OCI-LY7 (cell line): Measurements from ENCODE around the gene EDEM1. TPM values are rescaled to one million over a fixed set of nuclear protein-coding genes. Genes with fewer than 3 reads are reported as not detected.
A peak's percentile ranks its signal among the peaks of the same experiment; 100 is the strongest.

Source experiments
- BruUV-seq: library from RNA; stranded (reverse); fragments of 400-500 nt; replicated peaks from 2 replicates; lab custom pipeline; 2021; lab: Mats Ljungman, UMichigan
- CTCF ChIA-PET: fragments of 300-600 bp; sonication (Branson Sonifier 250); formaldehyde crosslinking; loops from one replicate; lab custom pipeline; 2022; ENCODE audit warnings: antibody characterized with exemption; ENCODE audit not compliant: unreplicated experiment; lab: Charles Lee
- POLR2A ChIA-PET: fragments of 300-600 bp; sonication (Branson Sonifier 250); formaldehyde crosslinking; loops from one replicate; lab custom pipeline; 2022; ENCODE audit warnings: antibody characterized with exemption; lab: Charles Lee
- DNase-seq: peaks from one replicate; pipeline ENCODE4 v3.0.0-alpha.2; 2015; ENCODE audit warnings: low spot score
- H2AFZ ChIP-seq: fragments of 200-600 bp; sonication (generic), shearing (Covaris generic); 2 replicates; pipeline ENCODE4 v1.6.1; 2014; ENCODE audit warnings: mild to moderate bottlenecking, antibody characterized with exemption, low read length, moderate library complexity
- H3K27ac ChIP-seq: fragments of 200-600 bp; sonication (generic); 2 replicates; pipeline ENCODE4 v1.5.1; 2014; ENCODE audit warnings: mixed run types, low read depth, mild to moderate bottlenecking, moderate library complexity, low read length, inconsistent platforms; ENCODE audit not compliant: poor library complexity, severe bottlenecking
- H3K36me3 ChIP-seq: fragments of 200-600 bp; sonication (generic); 2 replicates; pipeline ENCODE4 v1.6.1; 2014; ENCODE audit warnings: mild to moderate bottlenecking, antibody characterized with exemption, low read length, moderate library complexity, mixed read lengths; ENCODE audit not compliant: insufficient read depth
- H3K4me1 ChIP-seq: fragments of 200-600 bp; sonication (generic); 2 replicates; pipeline ENCODE4 v1.5.1; 2014; ENCODE audit warnings: mild to moderate bottlenecking, low read length; ENCODE audit not compliant: insufficient read depth, poor library complexity, severe bottlenecking
- H3K4me2 ChIP-seq: fragments of 200-600 bp; sonication (generic); 2 replicates; pipeline ENCODE4 v1.6.1; 2014; ENCODE audit warnings: mild to moderate bottlenecking, low read length
- H3K4me3 ChIP-seq: fragments of 200-600 bp; sonication (generic); 2 replicates; pipeline ENCODE4 v1.5.1; 2014; ENCODE audit warnings: mild to moderate bottlenecking, low read depth, low read length; ENCODE audit not compliant: poor library complexity, severe bottlenecking
- H3K79me2 ChIP-seq: fragments of 200-600 bp; sonication (generic); 2 replicates; pipeline ENCODE4 v1.6.1; 2016; ENCODE audit warnings: low read depth, mild to moderate bottlenecking, low read length, moderate library complexity, mixed read lengths; ENCODE audit not compliant: insufficient read depth
- H3K9me2 ChIP-seq: fragments of 200-600 bp; sonication (generic); 2 replicates; pipeline ENCODE4 v1.6.1; 2016; ENCODE audit warnings: mild to moderate bottlenecking, low read length, mixed read lengths; ENCODE audit not compliant: insufficient read depth
- H3K9me3 ChIP-seq: fragments of 200-600 bp; sonication (generic); 2 replicates; pipeline ENCODE4 v1.6.1; 2014; ENCODE audit warnings: mild to moderate bottlenecking, mixed run types, low read length, mixed read lengths
- H4K20me1 ChIP-seq: fragments of 200-600 bp; sonication (generic); 2 replicates; pipeline ENCODE4 v1.6.1; 2014; ENCODE audit warnings: mild to moderate bottlenecking, antibody characterized with exemption, low read length, moderate library complexity, mixed read lengths; ENCODE audit not compliant: insufficient read depth
- CTCF ChIP-seq: fragments of 200-600 bp; sonication (generic); conservative IDR thresholded peaks from 2 replicates; pipeline ENCODE4 v1.5.1; 2014; ENCODE audit warnings: mild to moderate bottlenecking, antibody characterized with exemption, low read length, moderate library complexity, mixed read lengths
- EZH2phosphoT487 ChIP-seq: fragments of 200-600 bp; sonication (generic); IDR thresholded peaks from 2 replicates; pipeline ENCODE4 v1.6.1; 2018; ENCODE audit warnings: low read depth, borderline replicate concordance, mild to moderate bottlenecking, mixed run types, antibody characterized with exemption, low read length, moderate library complexity, mixed read lengths
- intact Hi-C: fragments of 100-400 bp; cut with micrococcal nuclease; formaldehyde crosslinking; loops from one replicate; pipeline ENCODE4 v1.10.0; 2022; ENCODE audit not compliant: unreplicated experiment
- total RNA-seq, 2 experiments: library from RNA; depleted of rRNA in 1 of 2; stranded (reverse); fragments of >200 nt in 1 of 2; shearing (Covaris generic) in 1 of 2; gene quantifications; 2 replicates each; pipeline ENCODE4 v1.2.3, GENCODE V29; 2014 to 2022

Gene EDEM1
- total RNA-seq, 2 experiments from 2014 or later: 186 to 337 TPM

- TF ChIP-seq EZH2phosphoT487 (no peak), CTCF (no peak)
- DNase-seq: no peak
- CTCF ChIA-PET: no interaction called here
Measured at GRCh38 chr3:5205165-5205941, 17.8 kb downstream of the EDEM1 start.

GRCh38 chr3:5210926-5211325 lies 23.4 kb downstream of the EDEM1 start:
- peaks cover 18% of the 10 kb centered on the region; the same call in 1 of the 2 replicates for H3K79me2 ChIP-seq
- no peak overlapping the region for H3K4me2 ChIP-seq
- BruUV-seq: no TSS peak
- no peaks in the 10 kb centered on the region for H3K9me3 ChIP-seq
- H3K9me2 ChIP-seq: no peaks in the 10 kb centered on the region
- H4K20me1 ChIP-seq: peaks cover 11% of the 10 kb centered on the region; the same call in 1 of the 2 replicates
- ChIA-PET POLR2A (interaction anchor here (0.6 kb wide), 2 partner anchors 18 to 31 kb away, joined by 3 read pairs; no protein-coding TSS in a partner anchor), CTCF (no interaction called here)
- H2AFZ ChIP-seq: no peak overlapping the region
- no peak for DNase-seq
- intact Hi-C loops: no loop called here
- no peak overlapping the region for H3K27ac ChIP-seq
- TF ChIP-seq EZH2phosphoT487: no peak
- no peak for TF ChIP-seq CTCF
- H3K36me3 ChIP-seq: peaks cover 100% of the 10 kb centered on the region
- H3K4me1 ChIP-seq: peaks cover 18% of the 10 kb centered on the region
- H3K4me3 ChIP-seq: no peak overlapping the region

More at GRCh38 chr3:5205165-5205941, 17.8 kb downstream of the EDEM1 start:
- Histone ChIP-seq H3K36me3 (peaks cover 100% of the 10 kb centered on the region), H2AFZ (no peak overlapping the region), H3K4me1 (peaks cover 8% of the 10 kb centered on the region), H3K79me2 (peaks cover 60% of the 10 kb centered on the region), H3K9me3 (no peaks in the 10 kb centered on the region), H3K27ac (peak overlapping the region; percentile 6), H3K9me2 (no peaks in the 10 kb centered on the region), H3K4me2 (no peak overlapping the region), H3K4me3 (no peak overlapping the region), H4K20me1 (peaks cover 4% of the 10 kb centered on the region; the same call in 1 of the 2 replicates)
- POLR2A ChIA-PET: interaction anchor here (0.8 to 2.2 kb wide), 4 partner anchors 9 to 60 kb away, joined by 3 to 7 read pairs (median 3); no protein-coding TSS in a partner anchor
- intact Hi-C loops: no loop called here
- no TSS peak for BruUV-seq
